ENCODE data around the gene DIAPH3.

The DIAPH3 gene

DNA sequence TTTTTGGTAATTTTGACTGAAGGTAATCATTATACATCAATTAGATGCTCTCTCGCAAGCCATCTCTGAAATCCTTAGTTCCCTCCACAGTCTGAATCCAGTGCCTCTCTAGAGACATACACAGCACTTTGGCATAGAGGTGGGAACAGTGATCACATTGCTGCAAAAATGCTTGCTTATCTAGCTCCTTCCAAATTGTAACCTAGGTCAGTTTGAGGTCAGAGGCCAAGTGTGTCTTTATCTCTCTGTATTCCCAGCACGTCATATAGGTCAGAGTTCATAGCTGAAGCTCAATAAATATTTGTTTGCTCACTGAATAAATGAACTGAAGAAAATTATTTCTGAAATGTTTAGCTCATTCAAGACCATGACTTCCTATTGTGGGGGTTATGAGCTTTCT is 462.5 kb downstream of the DIAPH3 start:
- no peak for DNase-seq (ENCODE audit: insufficient read length)
- no peak for FAIRE-seq
- no peak for TF ChIP-seq TAF1 (IDR thresholded peaks at IDR 0.05; ENCODE audit: borderline replicate concordance, low read depth, low read length)
- TF ChIP-seq POLR2A (IDR thresholded peaks at IDR 0.05; ENCODE audit: low read depth, low read length): no peak
- TF ChIP-seq POLR2AphosphoS5 (IDR thresholded peaks at IDR 0.05; ENCODE audit: low read depth, low read length): no peak

GRCh38 chr13:59700281-59700680 is 463.4 kb downstream of the DIAPH3 start:
- TF ChIP-seq POLR2A (IDR thresholded peaks at IDR 0.05; ENCODE audit: low read depth, low read length) (no peak), TAF1 (IDR thresholded peaks at IDR 0.05; ENCODE audit: borderline replicate concordance, low read depth, low read length) (no peak), POLR2AphosphoS5 (IDR thresholded peaks at IDR 0.05; ENCODE audit: low read depth, low read length) (no peak)
- no peak for FAIRE-seq
- no peak for DNase-seq (ENCODE audit: insufficient read length)

- TF ChIP-seq POLR2AphosphoS5 (IDR thresholded peaks at IDR 0.05; ENCODE audit: low read depth, low read length) (no peak), POLR2A (IDR thresholded peaks at IDR 0.05; ENCODE audit: low read depth, low read length) (no peak), TAF1 (IDR thresholded peaks at IDR 0.05; ENCODE audit: borderline replicate concordance, low read depth, low read length) (no peak)
- no peak for FAIRE-seq
Measured at GRCh38 chr13:59696271-59696670, 467.5 kb downstream of the DIAPH3 start.

GRCh38 chr13:59691501-59692066 is 472.1 kb downstream of the DIAPH3 start:
- DNase-seq (ENCODE audit: insufficient read length): no peak
- TF ChIP-seq POLR2AphosphoS5 (IDR thresholded peaks at IDR 0.05; ENCODE audit: low read depth, low read length): no peak
- TF ChIP-seq POLR2A (IDR thresholded peaks at IDR 0.05; ENCODE audit: low read depth, low read length): no peak
- TF ChIP-seq TAF1 (IDR thresholded peaks at IDR 0.05; ENCODE audit: borderline replicate concordance, low read depth, low read length): no peak
- FAIRE-seq: no peak

More at GRCh38 chr13:59696271-59696670, 467.5 kb downstream of the DIAPH3 start:
- DNase-seq (ENCODE audit: insufficient read length): no peak

- TF ChIP-seq TAF1 (IDR thresholded peaks at IDR 0.05; ENCODE audit: borderline replicate concordance, low read depth, low read length) (no peak), POLR2AphosphoS5 (IDR thresholded peaks at IDR 0.05; ENCODE audit: low read depth, low read length) (no peak), POLR2A (IDR thresholded peaks at IDR 0.05; ENCODE audit: low read depth, low read length) (no peak)
- no peak for DNase-seq (ENCODE audit: insufficient read length)
- FAIRE-seq: no peak
Measured at GRCh38 chr13:59690857-59691500, 472.7 kb downstream of the DIAPH3 start.

DNA sequence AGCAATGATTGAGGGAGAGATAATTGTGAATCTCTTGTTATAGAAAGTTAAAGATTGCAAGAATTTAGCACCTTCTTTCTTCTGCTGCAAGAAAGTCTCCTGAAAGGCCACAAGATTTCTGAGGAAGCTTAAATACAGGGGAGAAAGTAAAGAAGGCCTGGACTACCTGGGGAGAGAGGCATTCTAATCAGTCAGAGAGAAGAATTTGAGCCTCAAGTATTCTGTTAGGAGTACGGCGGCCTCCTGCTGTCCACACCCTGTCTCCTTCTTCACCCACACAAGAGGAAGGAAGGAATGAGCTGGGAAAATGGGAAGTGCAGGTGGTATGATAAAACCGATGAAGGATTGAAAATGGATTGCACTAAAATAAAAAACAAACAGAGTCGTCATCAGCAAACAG is 474.7 kb downstream of the DIAPH3 start:
- no peak for FAIRE-seq
- no peak for TF ChIP-seq TAF1 (IDR thresholded peaks at IDR 0.05; ENCODE audit: borderline replicate concordance, low read depth, low read length)
- TF ChIP-seq POLR2A (IDR thresholded peaks at IDR 0.05; ENCODE audit: low read depth, low read length): no peak
- no peak for TF ChIP-seq POLR2AphosphoS5 (IDR thresholded peaks at IDR 0.05; ENCODE audit: low read depth, low read length)
- DNase-seq (ENCODE audit: insufficient read length): no peak

DNA sequence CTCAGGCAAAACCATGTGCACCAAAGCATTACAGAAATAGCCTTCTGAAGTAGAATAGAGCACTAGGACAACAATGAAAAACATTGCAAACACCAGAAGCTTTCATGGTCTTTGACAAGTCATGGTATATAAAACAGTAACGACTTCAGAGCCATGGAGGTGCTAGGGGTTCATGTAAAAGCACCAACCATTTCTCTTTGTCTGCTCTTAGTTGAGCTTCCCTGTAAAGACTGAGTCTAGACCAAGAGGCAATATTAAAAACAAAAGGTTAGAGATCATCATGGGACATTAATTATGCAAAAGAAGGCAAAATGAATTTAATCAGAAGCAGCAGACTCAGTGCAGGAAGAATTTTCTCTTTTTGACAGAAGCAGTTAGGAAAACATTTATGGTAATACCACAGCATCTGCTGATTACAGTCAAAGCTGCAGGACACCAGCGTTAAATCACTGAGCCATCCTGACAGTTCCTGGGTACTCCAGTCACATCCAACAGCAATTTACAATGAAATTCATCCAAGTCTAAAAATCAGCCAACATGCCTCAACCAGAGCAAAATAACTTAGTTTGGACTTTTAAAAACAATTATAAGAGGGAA is 476.8 kb downstream of the DIAPH3 start:
- FAIRE-seq (no peak), DNase-seq (ENCODE audit: insufficient read length) (no peak)
- TF ChIP-seq POLR2A (IDR thresholded peaks at IDR 0.05; ENCODE audit: low read depth, low read length) (no peak), TAF1 (IDR thresholded peaks at IDR 0.05; ENCODE audit: borderline replicate concordance, low read depth, low read length) (no peak)

DNA sequence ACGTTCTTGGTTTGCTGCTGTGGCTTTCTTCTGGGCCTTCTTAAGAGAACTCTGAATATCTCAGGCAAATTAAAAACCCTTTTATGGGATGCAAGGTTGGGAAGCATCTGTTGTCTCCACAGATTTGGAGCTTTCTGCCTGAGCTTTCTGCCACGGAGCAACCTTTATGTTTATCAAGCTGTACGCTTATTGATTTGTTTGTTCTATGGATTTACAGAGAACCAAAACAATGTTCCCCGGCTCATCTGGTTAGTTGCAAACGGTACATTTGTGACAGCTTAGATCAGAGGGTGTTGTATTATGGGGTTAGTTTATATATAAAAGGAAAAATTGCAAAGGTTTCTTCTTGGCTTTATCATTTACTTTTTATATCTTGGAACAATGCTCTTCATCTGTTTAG is 479.6 kb downstream of the DIAPH3 start:
- TF ChIP-seq TAF1 (IDR thresholded peaks at IDR 0.05; ENCODE audit: borderline replicate concordance, low read depth, low read length) (no peak), POLR2A (IDR thresholded peaks at IDR 0.05; ENCODE audit: low read depth, low read length) (no peak), POLR2AphosphoS5 (IDR thresholded peaks at IDR 0.05; ENCODE audit: low read depth, low read length) (no peak)
- DNase-seq (ENCODE audit: insufficient read length): no peak
- no peak for FAIRE-seq

- TF ChIP-seq POLR2AphosphoS5 (IDR thresholded peaks at IDR 0.05; ENCODE audit: low read depth, low read length) (no peak), POLR2A (IDR thresholded peaks at IDR 0.05; ENCODE audit: low read depth, low read length) (no peak), TAF1 (IDR thresholded peaks at IDR 0.05; ENCODE audit: borderline replicate concordance, low read depth, low read length) (no peak)
- FAIRE-seq (no peak), DNase-seq (ENCODE audit: insufficient read length) (no peak)
Measured at GRCh38 chr13:59681636-59682311, 482.0 kb downstream of the DIAPH3 start.

- no peak for TF ChIP-seq POLR2A (IDR thresholded peaks at IDR 0.05; ENCODE audit: low read depth, low read length)
- FAIRE-seq: peak; percentile 61
- no peak for DNase-seq (ENCODE audit: insufficient read length)
Measured at GRCh38 chr13:59680429-59681024, 483.2 kb downstream of the DIAPH3 start.

- DNase-seq (ENCODE audit: insufficient read length): no peak
- FAIRE-seq: no peak
- no peak for TF ChIP-seq POLR2A (IDR thresholded peaks at IDR 0.05; ENCODE audit: low read depth, low read length)
- no peak for TF ChIP-seq TAF1 (IDR thresholded peaks at IDR 0.05; ENCODE audit: borderline replicate concordance, low read depth, low read length)
- no peak for TF ChIP-seq POLR2AphosphoS5 (IDR thresholded peaks at IDR 0.05; ENCODE audit: low read depth, low read length)
Measured at GRCh38 chr13:59679254-59679653, 484.5 kb downstream of the DIAPH3 start.

Data from GM12892 (cell line).